ENCODE data around the gene RPLP2.

RPLP2 gene

DNA sequence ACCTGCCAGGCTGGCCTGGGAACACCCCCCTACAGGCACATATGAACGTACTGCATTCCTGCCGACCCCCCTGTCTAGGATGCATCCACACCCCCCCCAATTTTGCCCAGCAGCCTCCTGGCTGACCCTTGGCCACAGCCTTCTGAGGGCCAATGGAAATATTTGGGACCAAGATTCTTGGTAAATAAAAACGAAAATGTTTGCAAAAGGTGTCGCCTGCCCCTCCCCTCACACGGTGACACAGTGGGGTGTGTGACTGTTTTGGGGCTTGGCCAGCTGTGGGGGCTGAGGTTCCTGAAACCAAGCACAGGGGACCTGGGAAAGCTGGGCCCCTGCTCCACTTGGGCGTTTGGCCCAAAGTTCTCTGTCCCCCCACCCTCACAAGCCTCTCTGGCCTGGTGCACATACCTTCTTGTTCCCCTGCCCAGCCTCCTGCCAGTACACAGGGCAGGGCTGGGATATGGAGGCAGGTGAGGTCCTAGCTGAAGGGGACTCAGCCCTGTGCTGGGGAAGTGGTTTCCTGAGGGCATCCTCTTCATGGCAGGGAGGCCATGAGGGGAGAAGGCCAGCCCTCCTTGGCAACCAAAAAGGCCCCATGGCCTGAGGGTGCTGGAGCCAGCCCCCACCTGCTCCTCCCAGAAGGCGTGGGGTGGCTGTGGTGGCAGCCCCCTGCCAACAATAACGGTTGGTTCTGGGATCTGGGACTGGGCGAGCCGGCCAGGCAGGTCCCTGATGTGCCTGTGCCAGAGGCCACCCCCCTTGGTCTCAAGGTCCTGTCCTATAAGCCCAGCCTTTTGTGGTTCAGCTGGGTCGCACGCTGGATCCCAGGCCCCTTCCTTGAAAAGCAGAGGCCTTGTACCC lies 15.8 kb downstream of the RPLP2 start:
- no peak for FAIRE-seq

DNA sequence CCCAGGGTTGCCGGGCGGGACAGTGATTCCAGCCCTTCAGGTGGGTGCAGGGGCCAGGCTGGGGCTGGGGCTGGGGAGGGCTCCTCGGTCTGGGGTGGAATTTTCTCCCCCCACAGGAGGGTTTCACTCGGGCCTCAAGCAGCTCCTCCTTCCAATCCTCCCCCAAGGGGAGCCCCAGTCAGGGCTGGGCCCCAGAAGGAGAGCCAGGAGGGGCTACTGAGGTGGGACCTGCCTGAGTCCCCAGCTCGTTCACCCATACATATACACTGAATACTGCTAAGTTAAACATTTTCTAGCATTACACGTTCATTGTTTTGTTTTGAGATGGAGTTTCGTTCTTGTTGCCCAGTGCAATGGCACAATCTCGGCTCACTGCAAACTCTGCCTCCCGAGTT lies 16.5 kb downstream of the RPLP2 start:
- FAIRE-seq: no peak

DNA sequence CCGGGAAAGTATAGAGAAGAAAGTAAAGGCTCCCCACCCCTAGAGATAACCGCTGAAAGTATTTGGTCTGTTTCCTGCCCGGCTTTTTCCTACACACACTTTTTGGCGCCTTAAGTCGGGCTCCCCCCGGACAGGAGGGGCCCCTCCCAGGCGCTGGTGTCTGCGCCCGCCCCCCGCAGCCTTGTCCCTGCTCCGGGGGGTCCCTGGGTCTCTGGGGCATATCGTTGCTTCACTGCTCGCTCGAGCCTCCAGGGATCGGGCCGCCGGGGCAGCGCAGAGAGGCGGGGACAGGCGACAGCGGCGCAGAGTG lies 17.0 kb downstream of the RPLP2 start:
- no peak for FAIRE-seq

DNA sequence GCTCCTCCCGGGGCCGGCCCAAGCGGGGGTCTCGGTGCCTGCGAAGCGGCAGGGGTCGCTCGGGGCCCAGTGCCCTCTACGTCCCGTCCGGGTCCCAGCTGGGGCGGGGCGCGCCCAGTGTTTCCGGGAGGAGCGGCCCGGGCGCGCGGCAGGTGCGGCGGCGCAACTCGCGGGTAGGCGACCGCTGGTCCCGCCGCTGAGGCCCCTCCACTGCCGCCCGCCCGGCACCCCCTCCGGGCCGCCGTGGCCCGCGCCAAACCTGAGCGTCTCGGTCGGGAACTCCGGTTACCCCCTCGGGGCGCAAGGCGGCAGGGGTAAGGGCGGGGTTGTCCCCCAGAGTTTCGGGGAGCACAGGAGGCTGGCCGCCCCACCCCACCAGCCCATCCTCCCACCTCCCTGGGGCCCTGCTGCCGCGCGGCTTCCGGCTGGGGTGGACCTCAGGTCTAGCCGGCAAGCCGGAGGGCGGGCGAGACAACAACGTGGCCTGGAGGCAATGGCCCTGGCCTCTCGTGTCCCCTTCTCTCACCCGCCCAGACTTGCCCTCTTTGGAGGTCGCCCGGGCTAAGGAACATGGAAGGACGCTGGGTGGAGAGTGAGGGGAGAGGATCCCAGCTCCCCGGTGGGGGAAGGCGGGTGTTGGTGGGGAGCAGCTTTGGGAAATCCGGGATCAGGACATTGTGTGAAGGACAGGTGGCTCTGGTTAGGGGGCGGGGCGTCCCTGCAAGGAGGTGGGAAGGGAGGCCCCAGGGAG lies 17.6 kb downstream of the RPLP2 start:
- no peak for FAIRE-seq

DNA sequence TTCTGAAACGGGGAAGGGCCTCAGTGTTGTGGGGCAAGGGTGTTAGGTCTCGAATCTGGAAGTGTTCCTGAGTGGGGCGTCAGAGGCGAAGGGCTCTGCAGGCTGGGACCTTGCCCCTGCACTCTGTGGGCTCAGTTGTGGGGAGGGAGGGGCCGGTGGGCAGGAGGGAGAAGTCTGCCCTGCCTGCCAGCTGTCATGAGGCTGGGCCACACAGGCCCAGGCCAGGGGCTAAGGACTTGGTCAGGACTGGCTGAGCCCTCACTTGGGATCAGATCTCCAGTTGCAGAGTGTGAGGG lies 18.1 kb downstream of the RPLP2 start, which contains the start of gene CRACR2B:
Gene CRACR2B (plus strand): TSS at position 23 of the 296 bp plus-strand sequence. CDS start 689 bp downstream, outside the sequence.
- FAIRE-seq: no peak

DNA sequence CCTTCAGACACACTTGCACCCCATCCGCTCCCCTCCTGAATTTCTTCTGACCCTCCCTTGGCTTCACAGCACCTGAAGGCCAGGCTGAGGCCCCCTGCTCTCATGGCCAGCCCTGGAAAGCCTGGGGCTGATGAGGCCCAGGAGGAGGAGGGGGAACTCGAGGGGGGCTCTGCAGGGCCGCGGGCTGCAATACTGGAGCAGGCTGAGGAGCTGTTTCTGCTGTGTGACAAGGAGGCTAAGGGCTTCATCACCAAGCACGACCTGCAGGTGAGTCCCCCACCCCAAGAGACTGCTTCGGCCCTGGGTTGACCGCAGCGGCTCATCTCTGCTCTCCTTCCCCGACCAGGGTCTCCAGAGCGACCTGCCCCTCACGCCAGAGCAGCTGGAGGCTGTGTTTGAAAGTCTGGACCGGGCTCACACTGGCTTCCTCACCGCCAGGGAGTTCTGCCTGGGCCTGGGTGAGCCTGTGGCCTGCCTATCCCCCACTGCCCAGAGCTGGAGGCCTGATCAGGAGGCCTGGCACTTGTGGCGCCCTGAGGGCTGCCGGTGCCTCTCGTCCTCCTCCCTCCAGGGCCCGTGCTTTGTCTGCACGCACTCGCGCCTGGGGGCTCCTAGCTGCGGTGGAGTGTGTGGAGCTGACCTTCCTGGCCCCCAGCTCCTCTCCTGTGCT lies 18.9 kb downstream of the RPLP2 start:
- no peak for FAIRE-seq

DNA sequence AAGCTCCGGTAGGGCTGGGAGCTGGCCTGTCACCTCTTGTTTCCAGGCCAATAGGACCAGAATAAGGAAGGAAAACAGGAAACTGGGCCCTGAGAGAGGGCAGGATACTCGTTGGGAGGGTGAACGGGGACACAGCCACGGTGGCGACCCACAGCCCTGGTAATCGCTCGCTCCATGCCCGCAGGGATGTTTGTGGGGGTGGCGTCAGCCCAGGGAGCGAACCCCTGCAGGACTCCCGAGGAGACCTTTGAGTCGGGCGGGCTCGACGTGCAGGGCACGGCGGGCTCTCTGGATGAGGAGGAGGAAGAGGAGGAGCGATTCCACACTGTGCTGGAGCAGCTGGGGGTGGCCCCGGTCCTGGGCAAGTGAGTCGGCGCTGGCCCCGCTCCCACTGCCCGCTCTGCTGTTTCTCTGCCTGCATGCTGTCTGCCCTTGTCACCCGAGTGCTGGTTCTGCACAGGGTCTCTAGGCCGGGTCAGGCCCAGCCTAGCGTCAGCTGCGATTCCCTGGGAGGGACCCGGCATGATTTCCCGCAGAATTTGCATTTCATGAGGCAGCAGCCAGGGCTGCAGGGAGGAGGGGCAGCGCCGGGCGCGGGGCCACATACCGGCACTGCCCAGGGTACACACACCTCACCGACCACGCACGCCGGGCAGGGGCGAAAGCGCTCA lies 19.5 kb downstream of the RPLP2 start:
- FAIRE-seq: no peak

DNA sequence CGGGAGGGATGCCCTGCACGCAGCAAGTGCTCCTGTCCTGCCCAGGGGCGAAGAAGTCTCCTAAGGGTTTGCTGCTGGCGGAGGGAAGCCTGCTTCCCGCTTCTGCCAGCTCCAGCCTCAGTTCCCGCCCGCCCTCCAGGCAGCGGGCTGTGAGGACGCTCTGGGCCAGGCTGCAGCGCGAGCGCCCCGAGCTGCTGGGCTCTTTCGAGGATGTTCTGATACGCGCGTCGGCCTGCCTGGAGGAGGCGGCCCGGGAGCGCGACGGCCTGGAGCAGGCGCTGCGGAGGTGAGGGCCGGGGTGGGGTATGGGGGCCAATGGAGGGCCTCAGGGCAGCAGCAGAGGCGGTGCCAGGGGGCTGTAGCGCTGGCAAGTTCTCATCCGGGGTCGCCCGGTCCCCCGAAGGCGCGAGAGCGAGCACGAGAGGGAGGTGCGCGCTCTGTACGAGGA lies 20.1 kb downstream of the RPLP2 start:
- no peak for FAIRE-seq

DNA sequence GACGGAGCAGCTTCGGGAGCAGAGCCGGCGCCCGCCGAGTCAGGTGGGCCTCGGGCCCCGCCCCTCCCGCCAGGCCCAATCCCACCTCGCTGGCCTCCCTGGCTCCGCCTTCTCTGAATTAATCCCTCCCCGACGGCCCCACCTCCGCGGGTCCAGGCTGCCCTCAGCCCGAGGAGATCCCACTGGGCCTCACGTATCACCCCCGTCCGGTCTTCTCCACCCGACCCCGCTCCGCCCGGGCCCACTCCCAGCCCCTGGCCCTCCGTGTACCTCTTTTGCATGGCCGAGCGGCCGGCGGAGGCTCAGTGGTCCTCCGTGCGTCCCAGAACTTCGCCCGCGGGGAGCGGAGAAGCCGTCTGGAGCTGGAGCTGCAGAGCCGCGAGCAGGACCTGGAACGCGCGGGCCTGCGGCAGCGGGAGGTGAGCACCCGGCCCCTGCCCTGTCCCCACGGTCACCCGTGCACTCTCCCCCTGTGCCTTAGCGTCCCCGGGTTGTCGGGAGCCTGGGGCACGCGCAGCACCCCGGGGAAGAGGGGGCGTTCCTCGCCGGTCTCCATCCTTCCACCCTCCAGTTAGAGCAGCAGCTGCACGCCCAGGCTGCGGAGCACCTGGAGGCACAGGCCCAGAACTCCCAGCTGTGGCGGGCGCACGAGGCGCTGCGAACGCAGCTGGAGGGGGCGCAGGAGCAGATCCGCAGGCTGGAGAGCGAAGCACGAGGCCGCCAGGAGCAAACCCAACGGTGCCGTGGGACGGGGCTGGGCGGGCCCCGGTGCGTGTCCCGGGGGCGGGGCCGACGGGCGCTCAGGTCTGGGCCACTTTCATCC lies 20.7 kb downstream of the RPLP2 start:
- FAIRE-seq: peak; percentile 94

DNA sequence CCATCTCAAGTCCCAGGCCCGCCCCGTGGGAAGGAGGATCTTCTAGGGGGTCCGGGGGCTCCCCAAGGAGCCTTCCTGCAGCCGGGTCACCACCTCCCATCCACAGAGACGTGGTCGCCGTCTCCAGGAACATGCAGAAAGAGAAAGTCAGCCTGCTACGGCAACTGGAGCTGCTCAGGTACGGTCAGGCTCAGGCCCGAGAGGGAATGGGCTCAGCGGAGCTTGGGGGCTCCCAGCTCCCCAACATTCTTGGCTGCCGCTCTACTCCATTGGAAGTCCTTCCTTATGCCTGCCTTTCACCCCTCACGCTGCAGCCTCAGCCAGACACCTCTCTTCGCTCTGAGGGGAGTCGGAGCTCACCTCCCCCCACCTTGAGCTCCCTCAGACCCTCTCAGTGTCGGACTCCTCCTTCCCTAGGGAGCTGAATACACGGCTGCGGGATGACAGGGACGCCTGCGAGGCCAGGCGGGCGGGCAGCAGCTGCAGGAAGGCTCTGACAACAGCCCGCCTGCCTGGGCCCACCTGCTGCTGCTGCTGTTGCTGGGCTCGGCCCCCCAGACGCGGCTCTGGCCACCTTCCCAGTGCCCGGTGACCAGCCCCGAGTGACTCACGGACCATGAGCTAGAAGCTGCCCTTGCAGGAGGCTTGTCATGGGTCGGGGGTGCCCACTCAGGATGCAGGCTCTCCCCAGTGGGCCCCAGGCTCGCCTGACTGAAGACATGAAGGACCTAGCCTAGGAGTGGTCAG lies 21.5 kb downstream of the RPLP2 start:
- no peak for FAIRE-seq

DNA sequence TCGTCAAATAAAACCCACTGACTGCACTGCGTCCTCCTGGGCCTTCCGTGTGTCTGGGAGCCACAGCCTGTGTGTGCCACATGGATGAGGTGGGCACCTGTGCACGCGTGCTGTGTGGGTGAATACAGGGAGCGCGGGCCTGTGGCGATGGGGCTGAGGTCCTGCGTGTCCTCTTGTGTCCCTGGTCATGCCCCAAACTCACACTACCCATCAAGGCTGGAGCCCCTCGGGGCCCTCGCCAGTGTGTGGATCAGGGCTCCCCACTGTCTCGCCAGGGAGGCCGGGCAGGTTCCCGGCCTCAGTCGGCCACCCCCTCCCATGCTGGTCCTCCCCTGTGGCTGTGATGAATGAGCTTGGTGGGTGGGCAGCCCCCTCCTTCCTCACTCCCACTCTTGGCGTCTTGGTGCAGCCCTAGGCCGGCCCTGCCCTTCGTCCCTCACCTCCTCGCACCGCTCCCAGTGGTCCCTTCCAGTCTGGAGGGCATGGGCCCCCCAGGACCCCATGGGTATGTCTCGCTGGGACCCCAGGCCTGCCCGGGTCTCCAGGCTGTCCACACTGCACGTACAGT lies 22.3 kb downstream of the RPLP2 start:
- FAIRE-seq: no peak

DNA sequence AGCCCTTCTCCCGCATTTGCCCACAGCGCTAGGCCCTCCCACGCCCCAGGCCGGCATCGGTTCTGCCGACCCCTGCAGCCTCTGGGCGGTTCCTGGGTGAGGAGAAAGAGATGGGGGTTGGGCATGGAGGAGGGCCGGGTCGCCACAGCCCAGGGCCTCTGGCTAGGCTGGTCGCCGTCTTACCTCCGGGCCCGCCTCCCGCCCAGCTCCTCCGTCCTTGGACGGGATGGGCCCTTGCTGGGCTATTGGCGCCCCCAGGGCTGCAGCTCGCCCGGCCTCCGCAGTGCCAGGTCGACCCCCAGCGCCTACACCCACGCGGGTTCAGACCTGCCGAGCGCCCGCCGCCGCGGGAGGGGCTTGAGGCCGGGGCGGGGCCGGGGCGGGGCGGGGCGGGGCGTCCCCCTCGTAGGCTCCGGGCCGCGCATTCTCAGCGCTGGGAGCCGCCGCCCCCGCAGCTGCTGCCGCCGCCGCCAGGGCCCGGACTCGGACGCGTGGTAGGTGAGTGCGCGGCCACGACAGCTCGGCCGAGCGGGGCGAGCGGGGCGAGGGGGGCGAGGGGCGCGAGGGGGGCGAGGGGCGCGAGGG lies 22.9 kb downstream of the RPLP2 start, which contains the start of gene CD151:
Gene CD151 (plus strand): TSS at position 424 of the 585 bp plus-strand sequence. CDS start 3,118 bp downstream, outside the sequence.
- no peak for FAIRE-seq

DNA sequence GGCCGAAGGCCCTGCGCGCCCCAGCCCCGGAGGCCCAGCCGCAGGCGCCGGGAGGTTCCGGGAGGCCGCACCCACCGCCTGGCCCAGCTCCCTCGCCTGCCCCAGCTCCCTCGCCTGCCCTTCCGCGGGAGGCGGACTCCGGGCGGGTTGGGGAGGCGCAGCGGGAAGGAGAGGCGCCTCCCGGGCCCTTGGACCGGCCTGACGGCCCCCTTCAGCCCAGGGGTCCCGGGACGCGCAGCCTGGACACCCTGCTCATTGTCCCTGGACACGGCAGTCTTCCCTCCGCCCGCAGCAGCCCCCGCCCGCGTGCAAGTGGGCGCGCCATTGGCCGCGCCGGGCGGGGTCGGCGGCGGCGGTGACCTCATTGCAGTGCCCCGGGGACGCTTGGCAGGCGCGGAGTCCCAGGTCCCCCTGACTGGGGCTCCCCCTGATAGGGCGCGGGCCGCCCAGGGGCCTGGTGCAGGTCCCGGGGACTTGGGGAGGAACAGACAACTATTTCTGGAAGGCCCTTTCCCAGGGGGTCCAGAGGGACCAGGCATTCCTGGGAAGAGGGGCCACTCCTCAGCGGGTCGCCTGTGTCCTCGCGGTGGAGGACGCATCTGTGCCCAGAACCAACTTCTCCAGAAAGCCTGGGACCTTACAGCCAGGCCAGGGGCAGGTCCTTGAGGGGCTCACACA lies 23.5 kb downstream of the RPLP2 start:
- no peak for FAIRE-seq

DNA sequence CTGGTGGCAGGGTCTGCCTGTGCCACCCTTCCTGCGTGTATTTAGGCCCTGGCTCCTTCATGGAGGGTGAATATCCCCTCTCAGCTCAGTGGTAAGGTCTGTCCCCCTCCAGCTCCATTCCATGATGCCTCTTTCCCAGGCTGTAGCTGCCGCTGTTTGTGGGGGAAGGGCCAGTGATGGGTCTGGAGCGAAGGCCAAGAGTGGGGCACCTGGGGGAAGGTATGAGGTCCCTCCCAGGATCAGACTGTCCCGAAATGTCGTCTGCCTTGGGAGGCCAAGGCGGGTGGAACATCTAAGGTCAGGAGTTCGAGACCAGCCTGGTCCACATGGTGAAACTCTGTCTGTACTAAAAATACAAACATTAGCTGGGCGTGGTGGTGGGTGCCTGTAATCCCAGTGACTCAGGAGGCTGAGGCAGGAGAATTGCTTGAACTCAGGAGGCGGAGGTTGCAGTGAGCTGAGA lies 24.1 kb downstream of the RPLP2 start:
- FAIRE-seq: peak; percentile 19

DNA sequence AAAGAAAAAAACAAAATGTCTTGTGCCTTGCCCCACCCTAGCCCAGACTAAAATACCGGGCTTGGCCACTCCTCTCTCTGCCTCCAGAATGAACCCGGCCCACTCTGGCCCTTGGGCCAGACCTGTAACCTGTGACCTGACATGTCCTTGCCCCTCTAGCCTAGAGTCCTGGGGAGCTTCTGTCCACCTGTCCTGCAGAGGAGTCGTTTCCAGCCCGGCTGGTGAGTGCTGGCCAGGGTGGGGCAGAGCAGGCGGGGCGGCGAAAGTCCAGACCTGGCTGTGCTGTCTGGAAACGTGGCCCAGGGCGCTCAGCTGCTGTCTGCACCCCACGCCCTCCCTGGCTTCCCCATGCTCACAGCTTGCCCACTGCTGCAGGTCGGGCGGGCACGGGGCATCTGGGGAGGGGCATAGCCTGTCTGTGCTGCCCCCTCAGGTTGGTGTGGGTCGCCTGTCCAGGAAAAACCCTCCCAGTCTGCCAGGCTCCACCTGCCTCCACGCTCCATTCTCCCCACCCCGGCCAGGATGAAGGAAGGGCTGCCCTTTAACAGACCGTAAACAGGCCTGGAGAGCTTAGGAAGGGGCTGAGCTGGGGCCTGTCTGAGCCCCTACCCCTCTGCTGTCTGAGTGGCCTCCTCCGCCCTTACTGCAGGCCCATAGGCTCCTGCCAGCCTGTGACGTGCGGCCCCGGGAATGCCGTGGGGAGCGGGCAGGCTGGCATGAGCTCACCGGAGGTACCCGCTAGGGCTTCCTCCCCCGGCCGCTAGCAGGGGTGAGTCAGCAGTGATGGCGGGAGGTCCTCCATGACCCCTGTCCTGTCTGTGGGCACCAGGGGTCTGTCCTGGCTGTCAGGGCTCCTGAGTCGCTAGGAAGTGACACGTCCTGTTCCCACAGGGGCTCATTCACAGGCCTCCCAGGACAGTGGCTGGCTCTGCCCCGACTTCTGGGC lies 24.9 kb downstream of the RPLP2 start:
- FAIRE-seq: no peak

DNA sequence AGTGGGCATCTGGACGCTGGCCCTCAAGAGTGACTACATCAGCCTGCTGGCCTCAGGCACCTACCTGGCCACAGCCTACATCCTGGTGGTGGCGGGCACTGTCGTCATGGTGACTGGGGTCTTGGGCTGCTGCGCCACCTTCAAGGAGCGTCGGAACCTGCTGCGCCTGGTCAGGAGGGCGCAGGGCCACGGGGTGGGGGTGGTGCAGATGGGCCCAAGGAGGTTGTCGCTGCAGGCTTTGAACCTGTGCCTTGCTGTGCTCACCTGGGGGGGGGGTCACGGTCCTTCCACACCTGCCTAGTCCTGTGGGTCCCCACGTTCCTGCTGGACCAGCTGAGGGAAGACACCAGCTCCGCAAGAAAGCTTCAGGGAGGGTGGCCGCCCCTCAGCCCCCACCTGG lies 26.5 kb downstream of the RPLP2 start:
- FAIRE-seq: no peak

DNA sequence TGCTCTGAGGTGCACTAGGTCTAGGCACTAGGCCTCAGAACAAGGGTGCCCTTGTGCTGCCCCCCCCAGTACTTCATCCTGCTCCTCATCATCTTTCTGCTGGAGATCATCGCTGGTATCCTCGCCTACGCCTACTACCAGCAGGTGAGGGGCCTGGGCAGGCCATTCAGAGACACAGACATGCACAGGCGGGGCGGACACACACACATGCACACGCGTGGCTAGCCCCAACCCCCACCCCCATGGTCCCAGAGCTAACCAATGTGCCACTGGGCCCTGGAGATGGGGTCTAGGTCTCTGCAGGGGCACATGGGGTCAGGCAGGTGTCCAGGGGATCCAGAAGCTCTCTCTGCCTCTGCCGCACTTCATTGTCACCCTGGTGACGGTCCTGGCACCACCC lies 26.9 kb downstream of the RPLP2 start:
- no peak for FAIRE-seq

DNA sequence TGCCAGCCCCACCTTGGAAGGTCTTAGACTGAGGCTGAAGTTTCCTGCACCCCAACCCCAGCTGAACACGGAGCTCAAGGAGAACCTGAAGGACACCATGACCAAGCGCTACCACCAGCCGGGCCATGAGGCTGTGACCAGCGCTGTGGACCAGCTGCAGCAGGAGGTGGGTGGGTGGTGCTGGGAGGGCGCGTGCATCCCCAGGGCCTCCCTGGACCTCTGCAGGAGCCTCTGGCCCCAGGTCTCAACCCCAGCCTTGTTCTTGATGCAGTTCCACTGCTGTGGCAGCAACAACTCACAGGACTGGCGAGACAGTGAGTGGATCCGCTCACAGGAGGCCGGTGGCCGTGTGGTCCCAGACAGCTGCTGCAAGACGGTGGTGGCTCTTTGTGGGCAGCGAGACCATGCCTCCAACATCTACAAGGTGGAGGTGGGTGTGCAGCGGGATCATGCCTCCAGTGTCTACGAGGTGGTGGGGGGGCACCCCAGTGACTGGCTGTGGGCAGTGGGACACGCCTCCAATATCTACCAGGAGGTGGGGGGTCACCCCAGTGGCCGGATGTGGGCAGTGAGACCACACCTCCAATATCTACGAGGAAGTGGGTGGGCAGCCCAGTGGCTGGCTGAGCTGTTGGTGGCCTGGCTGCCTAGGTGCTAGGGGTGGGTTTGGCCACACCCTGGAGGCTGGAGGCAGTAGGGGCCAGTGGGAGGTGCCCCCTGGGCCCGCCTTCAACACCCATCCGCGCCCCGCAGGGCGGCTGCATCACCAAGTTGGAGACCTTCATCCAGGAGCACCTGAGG lies 27.6 kb downstream of the RPLP2 start:
- FAIRE-seq: no peak

Data from G401.6 (cell line).